ENCODE data around the gene ACTR8.

Gene ACTR8

GRCh38 chr3:53820084-53820483 lies 61.9 kb downstream of the ACTR8 start:
- peaks cover 64 to 81% of the 10 kb centered on the region in 2 donors for H3K36me3 Mint-ChIP-seq
- ATAC-seq (replicated peaks) (no peak), DNase-seq (no peak)
- H3K9me3 Mint-ChIP-seq: no peaks in the 10 kb centered on the region
- no peak overlapping the region for H3K27ac Mint-ChIP-seq
- H3K4me1 Mint-ChIP-seq: peaks cover 6 to 13% of the 10 kb centered on the region in 2 donors
- peaks cover 12 to 28% of the 10 kb centered on the region in 2 donors for H3K27me3 Mint-ChIP-seq
- no peak overlapping the region for H3K4me3 Mint-ChIP-seq

GRCh38 chr3:53819163-53819868 lies 62.6 kb downstream of the ACTR8 start:
- Mint-ChIP-seq H3K27ac (peak overlapping the region; percentile 63), H3K4me3 (no peak overlapping the region), H3K9me3 (no peaks in the 10 kb centered on the region), H3K4me1 (peaks cover 6 to 13% of the 10 kb centered on the region in 2 donors), H3K27me3 (peaks cover 12 to 23% of the 10 kb centered on the region in 2 donors), H3K36me3 (peaks cover 66 to 77% of the 10 kb centered on the region in 2 donors)
- ATAC-seq (replicated peaks): no peak
- DNase-seq: no peak

GRCh38 chr3:53818221-53819162 lies 63.5 kb downstream of the ACTR8 start:
- ATAC-seq (replicated peaks) (no peak), DNase-seq (no peak)
- H3K27ac Mint-ChIP-seq: peak overlapping the region; percentile 51
- no peak overlapping the region for H3K4me3 Mint-ChIP-seq
- H3K36me3 Mint-ChIP-seq: peaks cover 60 to 78% of the 10 kb centered on the region in 2 donors
- no peaks in the 10 kb centered on the region for H3K9me3 Mint-ChIP-seq
- H3K27me3 Mint-ChIP-seq: peaks cover 12 to 16% of the 10 kb centered on the region in 2 donors
- peaks cover 6 to 13% of the 10 kb centered on the region in 2 donors for H3K4me1 Mint-ChIP-seq

GRCh38 chr3:53817809-53818208 lies 64.1 kb downstream of the ACTR8 start:
- Mint-ChIP-seq H3K4me1 (peaks cover 6 to 13% of the 10 kb centered on the region in 2 donors), H3K27me3 (peaks cover 12 to 16% of the 10 kb centered on the region in 2 donors), H3K36me3 (peaks cover 63 to 78% of the 10 kb centered on the region in 2 donors), H3K27ac (peak overlapping the region; percentile 51), H3K9me3 (no peaks in the 10 kb centered on the region), H3K4me3 (no peak overlapping the region)
- ATAC-seq (replicated peaks) (no peak), DNase-seq (no peak)

- Mint-ChIP-seq H3K27ac (peak overlapping the region; percentile 62), H3K4me1 (peaks cover 9 to 18% of the 10 kb centered on the region in 2 donors), H3K27me3 (peaks cover 12 to 16% of the 10 kb centered on the region in 2 donors), H3K36me3 (peaks cover 60 to 74% of the 10 kb centered on the region in 2 donors), H3K4me3 (no peak overlapping the region), H3K9me3 (no peaks in the 10 kb centered on the region)
- no peak for ATAC-seq (replicated peaks)
- DNase-seq: no peak
Measured at GRCh38 chr3:53817211-53817610, 64.7 kb downstream of the ACTR8 start.

Data from stimulated activated naive B cell treated with anti-CD40 and anti-IgM and Interleukin-4, amounts not matched to agents 10 μg/mL and 1 μg/mL and 100 μg/mL, for 72 hours (primary cell).